Measurements from ENCODE around the gene PHGDH. TPM values are rescaled to one million over a fixed set of nuclear protein-coding genes. Genes with fewer than 3 reads are reported as not detected.

The PHGDH gene
- polyA plus RNA-seq (2011; rRNA removed) (108 and 174 TPM in 2 replicates), polyA minus RNA-seq (2011; rRNA and poly(A)+ RNA removed) (152 and 198 TPM in 2 replicates)

- peaks cover 3% of the 10 kb centered on the region; the same call in 1 of the 2 replicates for H3K9me3 ChIP-seq (ENCODE audit: control insufficient read depth, insufficient read depth, low read length)
- H3K27ac ChIP-seq (ENCODE audit: low read depth, low read length) = peak within 1 kb of the TSS; percentile 88
- DNase-seq (ENCODE audit: low read depth, low spot score) = peak; percentile 74
- CTCF ChIA-PET = interaction anchor here (0.6 to 4.3 kb wide), 5 partner anchors 32 to 161 kb away, joined by 3 to 29 read pairs (median 6); no protein-coding TSS in a partner anchor
- POLR2A ChIA-PET = interaction anchor here (0.6 to 1.5 kb wide), 5 partner anchors 28 to 1858 kb away, joined by 3 to 11 read pairs (median 4); partner anchors contain the start of gene ZNF697
- TF ChIP-seq CTCF (IDR thresholded peaks at IDR 0.05; ENCODE audit: low read depth, low read length) = no peak
- peak within 1 kb of the TSS; percentile 99 for H3K4me3 ChIP-seq (ENCODE audit: low read depth, low read length)
- H3K27me3 ChIP-seq (ENCODE audit: control insufficient read depth, insufficient read depth, low read length) = peaks cover 14% of the 10 kb centered on the region
These were observed at the start of gene PHGDH for GRCh38 chr1:119711804-119712341. Gene PHGDH (plus strand): TSS chr1:119711934. CDS start chr1:119712023, 89 bp downstream.

GRCh38 chr1:119662034-119662437, 49.7 kb upstream of the PHGDH start:
- ChIA-PET CTCF (interaction anchor here (0.8 to 6.7 kb wide), 11 partner anchors 8 to 82 kb away, joined by 3 to 83 read pairs (median 5); partner anchors contain the start of gene ZNF697), POLR2A (no interaction called here)
- Histone ChIP-seq H3K9me3 (ENCODE audit: control insufficient read depth, insufficient read depth, low read length) (no peaks in the 10 kb centered on the region), H3K4me3 (ENCODE audit: low read depth, low read length) (no peak overlapping the region), H3K27me3 (ENCODE audit: control insufficient read depth, insufficient read depth, low read length) (peaks cover 3% of the 10 kb centered on the region), H3K27ac (ENCODE audit: low read depth, low read length) (no peak overlapping the region)
- TF ChIP-seq CTCF (IDR thresholded peaks at IDR 0.05; ENCODE audit: low read depth, low read length) = no peak
- DNase-seq (ENCODE audit: low read depth, low spot score) = no peak

GRCh38 chr1:119664067-119664466, 47.7 kb upstream of the PHGDH start:
- H3K27ac ChIP-seq (ENCODE audit: low read depth, low read length) = no peak overlapping the region
- no peak for TF ChIP-seq CTCF (IDR thresholded peaks at IDR 0.05; ENCODE audit: low read depth, low read length)
- ChIA-PET CTCF (interaction anchor here (0.7 to 6.7 kb wide), 12 partner anchors 9 to 68 kb away, joined by 3 to 78 read pairs (median 7); partner anchors contain the start of gene ZNF697), POLR2A (no interaction called here)
- H3K4me3 ChIP-seq (ENCODE audit: low read depth, low read length) = no peak overlapping the region
- peaks cover 3% of the 10 kb centered on the region for H3K27me3 ChIP-seq (ENCODE audit: control insufficient read depth, insufficient read depth, low read length)
- DNase-seq (ENCODE audit: low read depth, low spot score) = no peak
- no peaks in the 10 kb centered on the region for H3K9me3 ChIP-seq (ENCODE audit: control insufficient read depth, insufficient read depth, low read length)

GRCh38 chr1:119667173-119667572, 44.6 kb upstream of the PHGDH start:
- H3K4me3 ChIP-seq (ENCODE audit: low read depth, low read length) = no peak overlapping the region
- no peak for TF ChIP-seq CTCF (IDR thresholded peaks at IDR 0.05; ENCODE audit: low read depth, low read length)
- H3K27me3 ChIP-seq (ENCODE audit: control insufficient read depth, insufficient read depth, low read length) = peaks cover 3% of the 10 kb centered on the region
- CTCF ChIA-PET = interaction anchor here (0.6 to 1.0 kb wide), 4 partner anchors 9 to 56 kb away, joined by 3 to 6 read pairs (median 4); no protein-coding TSS in a partner anchor
- no peak for DNase-seq (ENCODE audit: low read depth, low spot score)
- POLR2A ChIA-PET = no interaction called here
- H3K9me3 ChIP-seq (ENCODE audit: control insufficient read depth, insufficient read depth, low read length) = no peaks in the 10 kb centered on the region
- H3K27ac ChIP-seq (ENCODE audit: low read depth, low read length) = no peak overlapping the region

GRCh38 chr1:119670898-119671297, 40.8 kb upstream of the PHGDH start:
- H3K4me3 ChIP-seq (ENCODE audit: low read depth, low read length) = no peak overlapping the region
- H3K27ac ChIP-seq (ENCODE audit: low read depth, low read length) = no peak overlapping the region
- ChIA-PET POLR2A (no interaction called here), CTCF (interaction anchor here (0.7 to 2.4 kb wide), 3 partner anchors 8 to 59 kb away, joined by 3 to 14 read pairs (median 6); no protein-coding TSS in a partner anchor)
- H3K27me3 ChIP-seq (ENCODE audit: control insufficient read depth, insufficient read depth, low read length) = no peaks in the 10 kb centered on the region
- DNase-seq (ENCODE audit: low read depth, low spot score) = no peak
- no peaks in the 10 kb centered on the region for H3K9me3 ChIP-seq (ENCODE audit: control insufficient read depth, insufficient read depth, low read length)
- TF ChIP-seq CTCF (IDR thresholded peaks at IDR 0.05; ENCODE audit: low read depth, low read length) = no peak
